HG03457 (cell line): ENCODE data around the gene PIEZO2.
"Not testable (repeated sequence)": the region's sequence is repeated elsewhere in the genome, so short reads cannot be mapped to it uniquely, and the experiment has no call there.

Source experiments
- ATAC-seq: cut with Tn5 transposase; IDR thresholded peaks from one replicate; pipeline ENCODE4 v1.9.1; 2021; ENCODE audit warnings: moderate number of reproducible peaks; ENCODE audit not compliant: unreplicated experiment

PIEZO2 gene

DNA sequence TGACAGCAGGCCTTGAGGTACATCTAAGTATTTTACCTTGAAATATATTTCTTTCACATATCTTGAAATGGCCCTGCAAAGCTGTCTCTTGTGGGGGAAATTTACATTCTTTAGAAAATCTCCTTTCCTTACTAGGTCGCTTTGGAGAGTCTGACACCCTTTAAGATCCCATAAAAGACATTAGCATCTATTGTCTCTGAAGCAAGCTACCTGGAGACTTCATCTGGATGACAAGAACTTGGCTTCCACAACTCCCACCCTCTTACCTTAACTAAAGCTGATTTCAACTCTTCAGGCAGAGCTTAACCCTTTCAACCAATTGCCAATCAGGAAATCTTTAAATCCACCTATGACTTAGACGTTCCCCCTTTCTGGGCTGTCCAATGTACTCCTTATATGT, 219.3 kb downstream of the PIEZO2 start:
- ATAC-seq: no peak

DNA sequence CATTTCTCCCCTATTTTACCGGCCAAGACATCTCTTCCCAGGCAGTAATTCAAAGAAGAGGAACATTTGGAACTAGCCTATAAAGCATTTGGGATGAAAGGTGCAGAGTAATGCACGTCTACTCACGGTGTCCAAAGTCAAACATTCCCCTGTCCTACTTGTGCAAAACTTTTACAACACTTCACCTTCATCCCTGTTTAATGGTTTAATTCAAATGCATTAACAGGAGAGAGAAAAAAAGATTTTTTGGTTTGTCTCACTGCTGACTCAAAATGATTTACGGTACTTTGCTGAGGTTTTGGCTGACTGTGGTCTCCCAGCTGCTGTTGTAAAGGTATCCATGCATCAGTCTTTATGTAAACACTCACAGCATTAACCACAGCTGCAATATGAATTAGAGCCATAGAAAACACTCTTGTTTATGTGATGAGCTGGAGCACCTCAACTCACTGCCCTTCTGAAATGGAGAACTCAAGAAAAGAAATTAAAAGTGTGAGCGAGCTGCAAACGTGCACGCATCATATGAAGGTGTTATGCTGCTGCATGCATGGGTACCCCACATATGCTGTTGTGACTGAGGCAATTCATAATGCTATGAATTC, 220.5 kb downstream of the PIEZO2 start:
- ATAC-seq: peak; percentile 58

DNA sequence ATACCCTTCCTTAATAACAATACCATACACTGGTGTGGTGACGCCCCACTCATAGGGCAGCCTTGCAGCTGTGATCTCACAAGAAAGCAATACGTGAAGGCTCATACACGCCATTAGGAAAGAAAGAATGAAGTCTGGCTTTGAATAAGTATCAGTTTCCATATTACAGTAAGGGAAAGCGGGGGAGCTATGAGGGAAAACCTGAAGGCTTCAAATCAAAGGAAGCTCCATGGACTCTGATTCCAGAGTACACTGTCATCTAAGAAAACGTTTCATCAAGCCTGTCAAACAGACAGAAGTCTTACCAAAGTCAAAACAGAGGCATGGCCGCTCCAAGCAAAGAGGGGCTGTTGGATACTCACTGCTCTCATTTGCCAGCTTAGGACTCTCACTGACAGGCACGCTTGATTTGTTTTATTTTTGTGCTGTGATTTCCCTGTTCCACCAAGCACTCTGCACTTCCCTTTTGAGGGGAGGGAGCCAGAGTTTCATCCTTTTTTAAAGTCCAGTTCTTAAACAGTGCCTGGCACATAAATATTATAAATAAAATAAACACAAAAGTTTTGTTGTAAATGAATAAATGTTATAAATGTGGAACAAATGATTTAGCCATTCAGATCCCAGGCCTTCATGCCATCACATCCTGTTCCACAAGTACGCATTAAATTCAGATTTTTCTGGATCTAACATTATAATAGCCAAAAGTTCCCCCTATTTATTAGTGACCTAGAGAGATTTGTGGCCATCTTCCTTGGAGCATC, 221.2 kb downstream of the PIEZO2 start:
- ATAC-seq: no peak

DNA sequence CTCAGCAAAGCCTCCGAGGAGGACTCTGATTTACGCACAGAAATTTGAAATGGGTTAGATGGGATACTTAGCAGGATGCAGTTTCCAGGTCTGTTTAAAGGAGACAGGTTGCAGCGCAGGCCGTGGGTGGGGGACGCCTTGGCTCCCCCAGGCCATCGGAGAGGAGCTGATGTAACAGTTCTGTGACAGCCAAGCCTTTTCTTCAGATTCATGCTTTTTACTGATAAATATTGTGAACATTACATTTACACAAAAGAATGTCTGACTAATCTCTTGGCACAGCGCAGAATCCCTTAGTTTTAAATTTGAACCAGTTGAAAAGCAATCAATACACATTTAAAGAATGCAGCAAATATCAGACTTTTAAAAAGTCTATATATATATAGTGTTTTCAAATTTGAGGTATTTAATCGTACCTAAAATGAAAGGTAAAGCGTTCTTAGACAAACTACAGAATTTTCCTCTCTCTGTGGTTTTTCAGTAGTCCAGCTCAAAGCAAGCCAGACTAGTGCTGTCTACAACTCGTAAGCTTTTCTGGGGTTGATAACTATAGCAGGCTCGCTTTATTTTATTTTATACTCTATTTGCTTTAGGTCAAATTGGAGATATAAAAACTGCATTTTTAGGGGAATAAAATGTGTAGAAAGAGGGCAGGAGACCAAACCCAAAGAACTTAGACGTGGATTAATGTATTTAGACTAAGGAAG, 221.9 kb downstream of the PIEZO2 start:
- no peak for ATAC-seq

DNA sequence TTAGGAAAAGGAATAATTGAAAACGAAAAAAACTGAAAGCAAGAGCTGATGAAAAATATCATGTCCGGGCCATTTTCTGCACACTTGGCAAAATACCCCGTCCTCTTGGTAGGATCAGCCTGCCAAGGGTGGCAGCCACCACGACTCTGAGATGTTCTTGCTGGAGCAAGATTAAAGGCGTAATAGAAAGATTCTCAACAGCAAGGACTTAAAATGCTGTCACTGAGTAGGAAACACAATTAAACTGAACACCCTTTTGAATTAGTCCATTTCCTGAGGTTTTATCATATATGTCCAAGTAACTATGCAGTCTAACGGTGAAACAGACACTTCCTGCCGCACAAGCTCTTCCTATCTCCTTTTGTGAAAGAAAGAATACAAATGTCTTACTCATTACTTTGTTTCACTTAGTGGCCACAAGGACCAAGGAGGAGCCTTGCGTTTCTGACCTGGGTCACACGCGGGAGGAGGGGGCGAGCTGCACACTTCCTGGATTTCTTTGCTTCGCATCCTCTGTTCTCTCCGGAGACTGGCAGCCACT, 222.7 kb downstream of the PIEZO2 start:
- ATAC-seq: no peak

DNA sequence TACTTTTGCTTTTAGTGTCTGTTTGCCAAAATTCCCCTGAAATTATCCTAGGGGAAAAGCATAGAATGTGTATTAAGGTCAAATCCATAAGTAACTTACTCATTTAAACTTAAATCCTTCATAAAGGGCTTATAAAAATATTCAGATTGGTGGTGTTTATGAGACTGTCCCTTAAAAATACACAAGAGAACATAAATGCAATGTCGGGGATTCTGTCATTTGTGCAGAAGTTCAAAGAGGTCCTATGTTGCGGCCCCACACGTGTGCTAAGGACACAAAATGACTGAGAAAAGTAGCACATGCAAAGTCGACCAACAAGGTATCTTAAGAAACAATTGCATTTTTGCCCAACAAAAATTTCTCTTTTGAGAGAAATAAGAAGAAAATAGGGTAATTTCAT, 225.1 kb downstream of the PIEZO2 start:
- no peak for ATAC-seq

DNA sequence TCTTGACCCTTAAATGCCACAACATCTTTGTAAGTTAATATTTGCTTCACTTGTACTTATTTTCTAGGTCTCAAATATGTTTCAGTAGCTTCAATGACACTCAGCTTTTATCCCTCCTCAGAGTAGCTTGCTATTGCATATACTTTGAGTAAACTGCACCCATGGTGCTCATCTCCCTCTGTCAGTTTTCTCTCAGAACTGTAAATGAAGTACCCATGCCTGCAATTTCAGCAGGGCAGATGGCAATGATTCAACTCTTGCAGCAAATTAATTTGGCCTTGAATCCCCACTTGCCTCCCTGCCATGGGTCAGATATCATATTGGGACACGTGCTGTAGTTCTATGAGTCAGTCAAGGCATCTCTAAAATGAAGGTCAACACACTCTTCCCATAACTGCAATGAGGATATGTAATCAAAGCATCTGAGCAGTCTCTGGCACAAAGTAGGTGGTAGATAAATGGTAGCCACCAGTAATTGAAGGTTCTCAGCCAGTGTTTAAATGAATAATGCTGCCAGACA, 225.8 kb downstream of the PIEZO2 start:
- ATAC-seq: no peak

DNA sequence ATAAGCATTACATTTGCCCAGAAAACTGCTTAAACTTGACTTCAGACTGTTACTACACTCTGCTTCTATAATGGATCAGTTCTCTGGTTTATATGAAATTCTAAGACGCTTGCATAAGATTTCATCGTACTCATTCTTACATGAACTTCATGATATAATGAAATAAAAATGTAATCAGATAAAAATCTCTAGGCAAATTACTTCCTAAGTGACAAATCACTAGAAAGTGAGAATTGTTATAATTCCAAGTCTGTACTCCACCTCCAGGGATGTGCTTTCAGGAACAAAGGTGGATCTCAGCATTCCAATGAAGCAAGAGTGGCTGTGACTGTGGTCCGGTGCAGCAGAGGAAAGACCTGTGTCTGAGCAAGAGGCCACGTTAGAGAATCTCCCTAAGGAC, 226.2 kb downstream of the PIEZO2 start:
- no peak for ATAC-seq

DNA sequence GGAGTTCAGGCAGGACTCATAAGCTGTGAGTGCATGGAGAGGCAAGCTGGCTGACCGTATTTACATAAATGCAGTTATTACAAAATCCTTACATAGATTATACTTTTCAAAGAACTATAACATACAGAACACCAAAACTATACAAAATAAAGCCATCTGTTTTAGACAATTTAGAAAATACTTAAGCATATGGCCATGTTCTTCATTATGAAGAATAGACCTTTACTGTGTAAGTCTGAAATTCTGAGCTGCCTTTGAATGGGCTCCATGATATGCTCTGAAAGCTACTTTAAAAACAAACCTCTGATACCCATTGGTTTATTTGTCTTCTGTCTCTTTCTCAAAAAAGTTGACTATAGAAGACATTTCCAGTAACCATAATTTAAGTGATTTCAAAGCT, 226.7 kb downstream of the PIEZO2 start:
- not testable (repeated sequence) for ATAC-seq

DNA sequence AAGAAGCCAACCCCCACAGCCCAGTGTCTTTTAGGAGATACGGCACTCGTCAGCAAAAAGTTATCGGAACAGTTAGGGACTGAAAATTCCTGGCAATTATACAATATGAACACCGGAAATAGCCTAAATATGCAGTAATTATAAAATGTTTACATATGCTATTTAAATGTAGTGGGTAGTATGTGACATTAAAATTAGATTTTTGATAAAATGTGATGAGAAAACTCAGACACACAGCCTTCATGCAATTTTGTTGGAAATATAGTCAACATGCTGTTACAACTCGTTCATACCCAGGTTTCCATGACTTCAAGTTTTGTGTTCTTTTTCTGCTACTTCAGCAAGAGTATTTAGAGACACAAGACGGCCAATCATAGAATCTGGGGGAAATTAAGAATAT, 229.1 kb downstream of the PIEZO2 start:
- ATAC-seq: not testable (repeated sequence)

DNA sequence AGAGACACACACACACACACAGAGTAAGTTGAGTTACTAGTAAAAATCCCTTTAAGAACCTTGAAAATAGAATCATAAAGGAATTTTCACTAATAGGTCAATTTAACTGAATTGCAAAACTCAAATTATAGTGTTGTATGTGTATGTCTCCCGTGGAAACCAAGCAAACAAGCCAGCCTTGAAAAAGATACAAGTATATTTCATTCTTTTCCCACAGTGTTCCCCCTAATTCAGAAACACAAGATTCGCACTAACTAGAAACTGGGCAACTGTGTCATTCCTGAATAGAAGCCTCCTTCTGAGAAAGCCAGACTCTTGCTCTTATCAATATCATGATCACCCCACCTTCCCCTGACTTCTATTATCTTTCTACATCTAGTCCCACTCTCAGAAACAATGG, 229.5 kb downstream of the PIEZO2 start:
- no peak for ATAC-seq

DNA sequence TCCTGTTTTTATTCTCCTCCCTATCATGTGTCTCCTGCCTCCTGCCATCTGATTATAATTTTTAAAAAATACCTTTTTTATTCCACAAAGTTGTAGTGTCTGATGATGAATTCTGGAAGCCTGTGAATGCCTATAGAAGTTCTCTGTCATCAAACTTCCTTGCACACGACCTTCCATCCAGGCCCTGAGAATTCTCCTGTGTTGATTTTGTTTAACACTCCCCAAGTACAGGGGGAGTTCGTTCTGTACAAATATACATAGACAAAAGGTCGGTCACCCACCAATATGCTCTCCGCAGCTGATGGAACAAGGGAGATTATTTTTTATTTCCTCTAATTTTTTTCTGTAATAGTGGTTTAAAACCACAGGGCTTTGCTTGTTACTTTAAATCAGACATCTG, 232.5 kb downstream of the PIEZO2 start:
- no peak for ATAC-seq

DNA sequence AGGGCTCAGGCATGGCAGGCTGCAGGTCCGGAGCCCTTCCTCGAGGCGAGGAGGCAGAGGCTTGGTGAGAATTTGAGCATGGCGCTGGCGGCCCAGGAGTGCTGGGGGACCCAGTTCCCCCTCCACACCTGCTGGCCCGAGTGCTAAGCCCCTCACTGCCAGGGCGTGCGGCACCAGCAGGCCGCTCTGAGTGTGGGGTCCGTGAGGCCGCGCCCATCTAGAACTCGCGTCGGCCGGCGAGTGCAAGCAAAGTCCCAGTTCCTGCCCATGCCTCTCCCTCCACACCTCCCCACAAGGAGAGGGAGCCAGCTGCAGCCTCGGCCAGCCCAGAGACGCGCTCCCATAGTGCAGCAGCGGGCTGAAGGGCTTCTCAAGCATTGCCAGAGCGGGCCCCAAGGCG, 233.0 kb downstream of the PIEZO2 start:
- no peak for ATAC-seq

DNA sequence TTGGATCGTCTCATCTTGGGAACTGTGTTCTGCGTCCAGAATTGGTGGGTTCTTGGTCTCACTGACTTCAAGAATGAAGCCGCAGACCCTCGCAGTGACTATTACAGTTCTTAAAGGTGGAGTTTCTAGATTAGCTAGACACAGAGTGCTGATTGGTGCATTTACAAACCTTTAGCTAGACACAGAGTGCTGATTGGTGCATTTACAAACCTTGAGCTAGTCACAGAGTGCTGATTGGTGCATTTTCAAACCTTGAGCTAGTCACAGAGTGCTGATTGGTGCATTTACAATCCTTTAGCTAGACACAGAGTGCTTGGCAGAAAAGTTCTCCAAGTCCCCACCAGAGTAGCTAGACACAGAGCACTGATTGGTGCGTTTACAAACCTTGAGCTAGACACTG, 233.6 kb downstream of the PIEZO2 start:
- ATAC-seq: not testable (repeated sequence)

DNA sequence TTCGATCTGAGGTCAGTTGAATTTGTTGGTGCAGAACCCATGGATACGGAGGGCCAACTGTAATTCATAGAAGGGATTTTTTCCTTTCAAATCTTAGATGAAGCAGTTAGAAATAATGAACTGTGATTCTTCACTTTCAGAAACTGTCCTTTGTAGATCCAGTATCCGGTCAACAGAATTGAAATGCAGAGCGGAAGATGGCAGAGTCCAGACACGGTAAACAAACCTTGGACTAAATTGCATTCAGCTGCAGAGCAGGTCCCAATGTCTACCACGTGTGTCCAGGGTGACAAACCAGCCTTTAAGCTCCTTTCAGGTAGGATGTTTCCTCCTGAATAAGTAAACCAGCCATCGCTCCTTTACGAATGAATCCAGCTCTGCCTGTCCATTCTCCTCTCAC, 234.8 kb downstream of the PIEZO2 start:
- ATAC-seq: not testable (repeated sequence)

DNA sequence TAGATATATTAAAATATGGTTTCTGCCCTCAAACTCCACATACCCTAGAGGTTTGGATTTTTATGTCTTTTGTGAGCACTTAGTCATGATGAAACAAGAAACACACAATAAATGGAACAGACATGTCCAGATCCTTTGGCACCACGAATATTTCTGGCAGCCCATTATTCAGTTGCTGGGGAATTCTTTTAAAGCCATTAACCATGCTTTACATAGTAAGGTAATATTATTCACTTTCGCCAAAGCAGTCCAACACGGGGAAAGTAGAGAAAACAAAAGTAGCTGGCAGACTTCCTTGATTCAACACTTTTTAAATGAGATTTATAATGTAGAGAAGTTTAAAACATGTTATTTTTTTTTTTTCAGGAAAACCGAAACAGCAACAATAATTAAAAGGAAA, 235.4 kb downstream of the PIEZO2 start:
- ATAC-seq: no peak

DNA sequence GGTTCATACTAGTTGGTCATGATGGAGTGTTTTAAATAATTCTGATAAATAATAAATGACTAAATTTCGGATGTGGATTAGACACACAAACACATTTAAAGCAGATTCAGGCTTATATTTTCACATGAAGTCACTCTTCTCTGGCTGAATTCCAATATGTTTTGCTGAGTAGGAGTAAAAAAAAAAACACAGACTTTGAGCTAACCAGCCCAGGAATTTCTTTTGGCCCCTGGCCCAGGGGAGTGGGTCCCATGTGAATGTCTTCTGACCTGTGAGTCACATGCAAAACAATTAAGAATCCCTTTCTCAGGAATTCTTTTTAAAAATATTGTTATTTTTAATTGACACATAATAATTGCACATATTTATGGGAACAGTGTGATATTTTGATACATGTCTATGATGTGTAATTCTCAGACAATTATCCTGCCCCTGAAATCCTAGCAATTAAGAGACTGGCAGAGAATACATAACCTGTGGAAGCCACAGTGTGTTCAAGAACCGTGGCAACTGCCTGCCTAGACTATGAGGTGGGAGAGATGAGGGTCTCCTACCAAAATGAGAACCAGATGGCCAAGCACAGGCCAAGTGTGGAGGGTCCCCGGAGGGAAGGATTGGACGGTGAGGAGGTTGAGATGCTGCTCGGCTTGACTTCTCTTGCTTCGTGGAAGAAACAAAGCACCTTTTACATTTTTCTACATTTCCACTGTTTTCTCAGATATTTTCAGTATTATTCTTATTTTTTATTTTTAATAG, 236.4 kb downstream of the PIEZO2 start:
- ATAC-seq: no peak

DNA sequence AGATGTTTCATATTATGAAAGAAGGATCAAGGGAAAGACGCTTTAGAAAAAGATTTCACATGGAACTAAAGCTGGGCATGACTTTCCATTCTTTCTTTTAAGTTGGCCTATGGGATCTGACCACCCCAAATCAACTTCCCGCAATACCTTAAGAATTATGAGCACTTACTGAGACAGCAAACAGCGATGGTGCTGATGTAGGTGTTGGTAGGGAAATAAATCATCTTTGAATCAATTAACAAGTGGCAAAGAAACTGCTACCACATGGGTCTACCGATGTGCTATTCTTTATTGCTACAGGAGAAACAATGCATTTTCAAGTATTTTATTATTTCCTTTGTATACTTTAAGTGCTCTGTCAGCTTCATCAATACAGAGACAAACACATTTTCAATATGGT, 239.6 kb downstream of the PIEZO2 start:
- no peak for ATAC-seq

DNA sequence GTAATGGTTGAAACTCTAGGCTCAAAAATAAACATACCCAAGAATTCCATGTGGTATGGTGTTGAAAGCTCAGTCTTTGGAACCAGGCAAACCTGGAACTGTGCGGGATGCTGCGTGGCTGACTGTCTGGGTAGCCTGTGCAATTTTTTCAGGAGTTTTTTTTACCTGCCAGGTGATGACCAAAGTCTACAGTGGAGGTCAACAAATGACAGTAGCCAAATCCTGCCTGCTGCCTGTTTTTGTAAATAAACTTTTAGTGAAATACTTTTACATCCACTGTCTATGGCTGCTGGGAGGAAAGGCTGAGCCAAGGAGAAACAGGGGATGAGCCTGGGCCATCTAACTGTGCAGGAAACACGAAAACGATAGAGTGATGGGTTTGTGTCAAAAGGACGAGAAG, 240.6 kb downstream of the PIEZO2 start:
- no peak for ATAC-seq

DNA sequence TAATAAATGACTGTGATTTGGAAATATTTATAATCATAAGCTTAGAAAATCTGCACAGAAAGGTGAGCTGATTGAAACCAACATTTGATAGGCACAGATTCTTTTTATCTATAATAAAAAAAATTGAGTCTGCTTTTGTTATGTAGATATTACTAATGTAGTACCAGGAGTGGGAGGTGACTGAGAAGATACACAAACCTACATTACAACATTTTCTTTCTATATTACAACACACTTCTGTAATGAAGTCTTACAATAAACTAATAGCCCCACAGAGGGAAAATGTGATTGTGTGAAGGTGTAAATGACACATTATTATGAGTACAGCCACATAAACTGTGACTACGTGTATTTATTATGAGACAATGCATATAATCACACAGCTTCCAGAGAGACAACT, 241.6 kb downstream of the PIEZO2 start:
- no peak for ATAC-seq

DNA sequence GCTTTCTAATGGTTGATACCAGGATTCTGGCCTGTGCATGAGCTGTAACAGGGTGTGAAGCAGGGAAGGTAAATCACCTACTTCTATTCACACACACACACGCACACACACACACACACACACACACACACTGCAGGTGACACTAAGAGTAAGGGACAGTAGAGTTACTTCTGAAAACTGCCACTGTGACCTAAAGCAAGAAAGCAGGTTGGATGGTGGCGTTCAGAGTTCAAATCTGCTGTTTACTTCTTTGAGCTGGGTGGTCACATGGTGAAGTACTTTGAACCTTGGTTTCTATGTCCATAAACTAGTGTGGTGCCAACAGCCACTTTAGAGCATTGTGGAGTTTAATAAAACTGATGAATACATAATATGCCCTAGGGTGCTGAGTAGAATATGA, 248.0 kb downstream of the PIEZO2 start:
- ATAC-seq: no peak
